Measurements from ENCODE around the gene MMP28.
A peak's percentile ranks its signal among the peaks of the same experiment; 100 is the strongest.

MMP28 gene

DNA sequence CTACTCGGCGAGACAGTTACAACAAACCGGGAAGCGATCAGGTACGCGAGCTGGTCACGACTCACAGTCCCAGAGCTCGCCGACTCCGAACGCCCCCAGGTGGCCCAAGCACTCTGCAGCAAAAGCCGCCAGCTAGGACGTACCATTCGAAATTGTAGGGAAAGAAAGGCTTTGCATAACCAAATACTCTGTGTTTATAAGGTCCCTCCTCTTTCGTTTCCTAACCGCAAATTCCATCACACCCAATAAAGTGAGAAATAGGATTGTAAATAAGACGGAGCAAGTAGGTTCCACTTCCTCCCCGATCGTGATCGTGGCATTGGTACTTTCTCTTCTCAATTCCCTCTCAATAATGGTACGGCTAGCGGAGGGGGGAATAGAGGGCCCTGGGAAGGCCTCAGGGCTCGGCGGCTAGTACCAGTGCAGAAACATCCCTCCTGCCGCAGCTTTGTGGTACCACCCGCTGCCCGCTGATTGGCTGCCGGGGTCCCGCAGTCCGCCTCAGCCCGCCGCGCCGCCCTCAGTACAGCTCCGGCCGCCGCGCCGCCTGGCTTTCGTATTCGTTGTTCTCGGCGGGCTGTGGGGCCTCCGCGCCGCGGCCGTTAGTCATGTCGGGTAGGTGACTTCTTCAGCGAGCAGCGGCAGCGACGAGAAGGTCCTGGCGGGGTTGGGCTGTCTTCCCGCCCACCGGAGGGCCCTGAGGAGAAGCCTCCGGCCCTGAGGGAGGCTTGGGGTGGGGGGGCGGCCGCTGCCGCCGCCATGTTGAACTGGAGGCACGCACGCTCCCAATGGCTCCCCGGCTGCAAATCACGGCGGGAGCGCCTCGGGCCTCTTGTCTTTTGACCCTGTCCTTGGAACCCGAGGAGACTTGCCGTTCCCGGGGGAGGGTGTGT is 13.8 kb upstream of the MMP28 start, which contains the start of gene TAF15:
Gene TAF15 (plus strand): TSS at position 523 of the 893 bp plus-strand sequence. CDS start 86 bp downstream, at position 609.
- TF ChIP-seq ZNF274 (IDR thresholded peaks at IDR 0.05; ENCODE audit: low read depth, low read length), result no peak

DNA sequence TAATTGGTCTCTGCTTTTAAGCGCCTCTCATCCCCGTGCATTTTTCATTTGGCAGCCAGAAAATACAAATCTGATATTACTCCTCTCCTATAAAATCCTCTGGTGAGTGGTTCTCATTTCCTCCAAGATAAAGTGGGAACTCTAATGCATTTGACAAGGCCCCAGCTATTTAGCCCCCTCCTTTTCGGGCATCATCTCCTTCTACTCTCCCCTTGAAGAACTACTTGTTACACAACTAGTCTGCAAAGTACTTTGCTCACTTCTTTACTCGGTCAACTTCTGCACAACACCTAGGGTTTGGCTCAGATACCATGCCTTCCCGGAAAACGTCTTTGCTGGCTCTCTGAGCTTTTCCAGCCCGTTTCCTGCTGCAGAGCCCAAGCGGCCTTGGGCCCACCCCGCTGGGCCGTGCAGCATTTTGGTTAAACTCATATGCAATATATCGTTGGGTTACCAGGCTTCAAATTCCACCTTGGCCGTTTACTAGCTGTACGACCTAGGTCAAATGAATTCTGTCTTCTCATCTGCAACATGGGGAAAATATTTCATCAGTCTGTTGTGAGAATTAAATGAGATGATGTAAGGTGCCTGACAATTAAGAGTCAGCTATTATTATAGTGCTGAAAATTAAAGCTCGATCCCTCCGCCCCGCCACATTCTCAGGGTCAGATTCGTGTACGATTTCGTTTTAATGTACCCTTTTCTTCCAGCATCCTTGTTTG is 13.0 kb upstream of the MMP28 start:
- TF ChIP-seq ZNF274 (IDR thresholded peaks at IDR 0.05; ENCODE audit: low read depth, low read length), result no peak
- peak overlapping the region; percentile 60 for H3K4me3 ChIP-seq (ENCODE audit: low read length)

More for the DNA sequence above, 13.8 kb upstream of the MMP28 start, which contains the start of gene TAF15:
- peak within 1 kb of the TSS; percentile 99 for H3K4me3 ChIP-seq (ENCODE audit: low read length)

DNA sequence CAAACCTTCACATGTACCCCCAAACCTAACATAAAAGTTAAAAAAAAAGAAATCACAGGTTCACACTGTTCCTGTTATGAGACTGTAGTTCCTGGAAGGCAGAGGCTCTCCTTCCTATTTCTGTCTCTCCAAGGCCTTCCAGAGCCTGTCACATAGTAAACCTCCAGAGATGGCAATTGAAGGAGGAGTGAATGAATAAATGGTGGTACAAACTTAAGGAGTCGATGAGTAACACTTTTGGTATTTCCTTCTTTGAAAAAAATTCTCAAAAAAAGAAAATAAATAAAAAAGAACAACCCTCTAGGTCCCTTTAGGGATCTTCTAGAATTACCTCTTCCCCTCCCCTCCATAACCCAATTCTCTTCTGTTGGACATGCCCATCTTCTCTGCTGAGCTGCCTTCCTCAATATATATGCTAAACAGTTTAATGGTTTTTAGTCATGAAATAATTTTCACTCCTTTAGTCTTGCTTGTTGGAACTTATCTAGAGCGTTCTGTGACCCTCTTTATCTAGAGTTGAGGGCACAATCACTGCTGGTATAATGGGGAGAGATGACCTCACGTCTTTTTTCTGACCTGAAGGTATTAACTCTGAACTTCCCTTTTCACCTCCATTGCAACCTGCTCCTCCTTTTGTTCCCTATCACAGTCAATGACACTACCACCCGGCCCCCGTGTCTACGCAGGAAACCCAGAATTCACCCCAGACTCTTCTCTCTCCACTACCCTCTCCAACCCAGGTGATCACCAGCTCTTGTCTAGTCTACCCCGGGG is 12.1 kb upstream of the MMP28 start:
- no peak overlapping the region for H3K4me3 ChIP-seq (ENCODE audit: low read length)
- no peak for TF ChIP-seq ZNF274 (IDR thresholded peaks at IDR 0.05; ENCODE audit: low read depth, low read length)

DNA sequence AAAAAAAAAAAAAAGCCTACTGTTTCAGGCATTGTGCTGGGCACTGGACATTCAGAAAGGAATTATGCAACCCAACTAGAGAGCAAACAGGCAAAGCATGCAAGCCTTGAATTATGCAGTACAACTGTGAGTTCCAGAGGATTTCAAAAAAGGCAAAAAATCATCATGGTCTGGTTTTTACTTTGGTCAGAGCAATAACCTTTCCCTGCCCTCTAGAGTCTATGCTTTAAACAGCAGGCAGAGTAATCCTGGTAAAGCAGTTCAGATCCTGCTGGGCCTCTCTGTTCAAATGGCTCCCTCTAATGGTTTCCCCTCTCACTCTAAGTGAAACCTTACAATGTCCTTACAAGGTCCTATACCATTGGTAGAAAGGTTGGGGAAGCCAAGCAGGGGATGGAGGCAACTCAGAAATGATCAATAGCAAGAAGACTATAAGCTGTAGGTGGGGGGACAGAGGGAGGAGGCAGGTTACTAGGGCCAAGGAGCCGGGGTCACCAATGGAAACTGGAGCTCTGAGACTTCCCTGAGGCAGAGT is 9.3 kb upstream of the MMP28 start:
- no peak for TF ChIP-seq ZNF274 (IDR thresholded peaks at IDR 0.05; ENCODE audit: low read depth, low read length)
- H3K4me3 ChIP-seq (ENCODE audit: low read length), result no peak overlapping the region

DNA sequence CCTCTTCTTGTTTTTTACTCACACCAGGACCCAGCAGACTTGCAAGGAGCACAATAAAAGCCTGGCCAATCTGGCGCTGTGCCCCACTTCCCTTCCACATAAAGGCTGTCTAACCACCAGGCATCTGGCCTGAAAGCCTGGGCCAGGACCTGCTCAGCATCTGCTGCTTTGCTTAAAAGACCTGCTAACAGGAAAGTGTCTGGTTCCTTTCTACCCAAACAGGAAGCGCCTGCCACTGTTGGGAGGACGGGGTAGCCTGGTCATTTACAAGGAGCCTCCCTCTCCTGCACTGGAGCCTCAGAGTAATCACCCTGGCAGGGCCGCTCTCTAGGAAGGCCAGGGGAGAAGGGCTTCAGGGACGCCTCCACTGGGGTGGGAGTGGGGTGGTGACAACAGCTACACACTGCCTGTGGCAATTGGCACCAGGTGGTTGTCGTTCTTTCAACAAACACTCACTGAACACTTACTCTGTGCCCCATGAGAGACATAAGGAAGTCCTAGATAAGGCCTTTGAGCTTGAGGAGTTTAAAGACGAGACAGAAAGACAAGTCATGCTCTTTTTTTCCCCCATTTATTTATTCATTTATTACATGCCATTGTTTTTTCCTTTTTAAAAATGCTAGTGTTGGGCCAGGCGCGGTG is 6.3 kb upstream of the MMP28 start:
- TF ChIP-seq ZNF274 (IDR thresholded peaks at IDR 0.05; ENCODE audit: low read depth, low read length), result no peak
- H3K4me3 ChIP-seq (ENCODE audit: low read length), result no peak overlapping the region

DNA sequence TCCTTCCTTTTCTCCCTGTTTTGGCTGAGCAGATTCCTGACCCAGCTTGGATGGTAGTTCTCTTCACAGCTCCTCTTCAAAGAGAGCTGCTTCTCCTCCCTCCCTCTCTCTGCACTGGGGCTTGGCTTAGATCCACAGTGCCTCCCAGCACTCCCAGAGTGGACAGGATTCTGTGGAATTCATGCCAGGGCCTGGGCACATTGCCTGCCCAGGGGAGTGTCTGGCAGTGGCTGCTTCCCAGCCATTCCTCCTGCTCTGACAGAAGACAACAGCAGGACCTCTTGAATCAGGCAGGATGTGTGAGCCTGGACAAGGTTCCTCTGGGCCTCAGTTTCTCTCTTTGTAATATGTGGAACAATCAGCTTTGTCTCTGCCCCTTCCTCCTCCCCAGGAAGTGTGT is 4.5 kb upstream of the MMP28 start:
- no peak for TF ChIP-seq ZNF274 (IDR thresholded peaks at IDR 0.05; ENCODE audit: low read depth, low read length)
- no peak overlapping the region for H3K4me3 ChIP-seq (ENCODE audit: low read length)

DNA sequence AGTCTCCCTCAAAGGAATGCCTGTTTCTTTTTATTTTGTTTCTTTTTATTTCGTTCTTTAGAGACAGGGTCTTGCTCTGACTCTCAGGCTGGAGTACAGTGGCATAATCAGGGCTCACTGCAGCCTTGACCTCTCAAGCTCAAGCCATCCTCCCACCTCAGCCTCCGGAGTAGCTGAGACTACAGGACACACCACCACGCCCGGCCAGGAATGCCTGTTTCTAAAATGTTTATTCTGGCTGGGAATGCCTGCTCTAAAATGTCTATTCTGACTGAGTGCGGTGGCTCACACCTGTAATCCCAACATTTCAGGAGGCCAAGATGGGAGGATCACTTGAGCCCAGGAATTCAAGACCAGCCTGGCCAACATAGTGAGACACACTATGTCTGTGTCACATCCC is 2.5 kb upstream of the MMP28 start:
- no peak overlapping the region for H3K4me3 ChIP-seq (ENCODE audit: low read length)
- no peak for TF ChIP-seq ZNF274 (IDR thresholded peaks at IDR 0.05; ENCODE audit: low read depth, low read length)

DNA sequence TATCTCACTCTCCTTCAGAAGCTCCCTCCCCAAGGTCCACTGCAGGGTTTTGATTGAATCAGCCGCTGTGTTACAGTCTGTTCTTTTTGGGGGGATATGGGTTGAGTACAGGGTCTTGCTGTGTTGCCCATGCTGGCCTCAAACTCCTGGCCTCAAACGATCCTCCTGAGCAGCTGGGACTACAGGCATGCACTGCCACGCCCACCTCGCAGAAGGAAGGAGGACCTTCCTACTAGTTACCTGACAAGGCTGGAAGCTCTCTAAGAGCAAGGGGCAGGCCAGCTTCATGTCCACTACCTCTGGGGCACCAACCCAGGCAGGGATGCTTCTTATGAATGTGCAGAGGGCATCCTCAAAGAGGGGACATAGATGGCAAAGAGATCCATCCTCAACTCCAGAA is 1.9 kb upstream of the MMP28 start:
- TF ChIP-seq ZNF274 (IDR thresholded peaks at IDR 0.05; ENCODE audit: low read depth, low read length), result no peak

DNA sequence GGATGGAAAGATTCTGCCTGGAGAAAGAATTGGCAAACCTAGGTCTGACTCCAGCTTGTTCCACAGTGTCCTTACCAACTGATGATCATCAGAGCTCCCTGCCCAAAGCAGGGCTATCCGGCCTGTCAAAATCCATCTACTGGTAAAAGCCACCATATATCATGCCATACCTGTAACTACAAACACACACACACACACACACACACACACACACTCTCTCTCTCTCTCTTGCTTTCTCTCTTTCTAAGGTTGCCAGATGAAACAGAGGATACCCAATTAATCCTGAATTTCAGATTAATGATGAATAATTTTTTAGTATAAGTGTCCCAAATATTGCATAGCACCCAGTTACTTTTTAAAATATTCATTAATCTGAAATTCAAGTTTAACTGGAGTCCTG is 1.5 kb upstream of the MMP28 start:
- no peak for TF ChIP-seq ZNF274 (IDR thresholded peaks at IDR 0.05; ENCODE audit: low read depth, low read length)

More for the DNA sequence above, 1.9 kb upstream of the MMP28 start:
- H3K4me3 ChIP-seq (ENCODE audit: low read length), result no peak overlapping the region

DNA sequence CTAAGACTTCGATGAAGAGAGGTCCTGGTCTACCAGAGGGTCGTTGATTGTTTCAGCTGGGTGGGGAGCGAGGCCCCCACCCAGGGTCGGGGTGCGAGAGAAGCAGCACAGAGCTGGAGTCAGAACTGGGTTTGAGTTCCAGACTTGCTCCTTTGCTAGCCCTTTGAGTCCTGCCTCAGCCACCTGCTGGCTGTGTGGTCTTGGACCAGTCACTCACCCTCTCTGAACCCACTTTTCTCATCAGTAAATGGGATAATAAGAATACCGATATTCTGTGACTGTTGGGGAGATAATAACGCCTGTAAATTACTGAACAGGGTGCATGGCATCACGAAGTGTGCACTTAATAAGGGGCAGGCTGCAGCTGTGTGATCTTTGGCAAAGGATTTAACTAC is 427 bp upstream of the MMP28 start:
- TF ChIP-seq ZNF274 (IDR thresholded peaks at IDR 0.05; ENCODE audit: low read depth, low read length), result no peak
- peak overlapping the region; percentile 1; the same call in 1 of the 2 replicates for H3K4me3 ChIP-seq (ENCODE audit: low read length)

More for the DNA sequence above, 1.5 kb upstream of the MMP28 start:
- no peak overlapping the region for H3K4me3 ChIP-seq (ENCODE audit: low read length)

DNA sequence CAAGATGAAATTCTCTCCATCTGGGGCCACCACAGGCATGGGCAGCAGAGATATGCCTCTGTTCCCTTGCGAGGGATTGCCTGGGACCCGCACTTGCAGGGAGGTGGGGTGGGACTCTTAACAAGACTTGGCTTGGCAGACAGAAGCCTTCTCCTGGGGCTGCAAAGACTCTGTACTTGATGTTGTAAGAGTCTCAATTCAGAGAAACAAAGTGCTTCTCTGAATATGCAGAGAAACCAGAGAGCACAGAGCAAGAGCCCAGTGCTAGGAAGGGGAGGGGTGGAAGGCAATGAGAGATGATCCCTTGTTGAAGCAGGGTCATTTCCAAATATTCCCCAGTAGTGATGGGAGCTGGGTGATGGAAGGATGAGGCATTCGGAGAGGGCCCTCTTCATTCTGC is 2.2 kb downstream of the MMP28 start:
- no peak overlapping the region for H3K4me3 ChIP-seq (ENCODE audit: low read length)
- no peak for TF ChIP-seq ZNF274 (IDR thresholded peaks at IDR 0.05; ENCODE audit: low read depth, low read length)

DNA sequence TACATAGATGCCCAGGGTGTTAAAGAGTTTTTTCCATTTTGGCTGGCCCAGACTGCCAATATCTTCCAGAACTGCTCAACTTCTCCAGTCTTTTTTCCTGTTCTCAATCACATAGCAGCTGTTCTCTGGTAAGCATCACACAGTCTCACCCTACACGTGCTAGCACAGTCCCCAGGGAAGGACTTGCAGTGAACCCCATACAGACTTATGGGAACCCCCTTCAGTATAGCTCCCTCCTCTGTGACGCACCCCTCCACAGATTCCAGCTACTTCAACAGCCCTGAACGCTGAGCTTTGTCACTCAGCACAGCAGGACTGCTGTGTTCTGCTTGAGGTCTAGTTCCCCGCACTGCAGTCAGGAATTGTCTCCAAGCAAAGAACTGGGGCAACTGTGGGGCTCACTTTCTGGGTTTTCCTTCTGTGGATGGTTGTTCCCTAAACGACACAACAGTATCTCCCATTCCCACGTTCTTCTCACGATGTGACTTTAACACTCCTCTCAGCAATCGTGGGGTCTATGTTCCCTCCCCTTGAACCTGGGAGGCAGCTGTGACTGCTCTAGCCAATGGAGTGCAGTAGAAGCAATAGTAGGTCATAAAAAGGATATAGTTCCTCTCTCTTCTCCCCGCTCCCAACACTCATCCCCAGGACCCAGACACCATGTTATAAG is 3.6 kb downstream of the MMP28 start:
- H3K4me3 ChIP-seq (ENCODE audit: low read length), result no peak overlapping the region
- no peak for TF ChIP-seq ZNF274 (IDR thresholded peaks at IDR 0.05; ENCODE audit: low read depth, low read length)

DNA sequence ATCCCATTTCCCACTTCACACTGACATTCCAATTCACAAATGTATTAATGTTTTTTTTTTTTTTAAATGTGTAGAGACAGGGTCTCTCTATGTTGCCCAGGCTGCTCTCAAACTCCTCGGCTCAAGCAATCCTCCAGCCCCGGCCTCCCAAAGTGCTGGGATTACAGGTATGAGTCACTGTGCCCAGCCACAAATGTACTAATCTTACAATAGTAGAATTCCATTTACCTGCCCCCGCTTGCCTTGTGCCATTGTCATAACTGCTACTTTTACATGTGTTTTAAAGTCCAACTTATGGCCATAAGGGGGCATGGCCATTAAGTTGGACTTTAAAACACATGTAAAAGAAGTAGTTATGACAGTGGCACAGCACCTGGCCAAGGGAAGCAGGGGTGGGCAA is 4.6 kb downstream of the MMP28 start:
- TF ChIP-seq ZNF274 (IDR thresholded peaks at IDR 0.05; ENCODE audit: low read depth, low read length), result no peak
- no peak overlapping the region for H3K4me3 ChIP-seq (ENCODE audit: low read length)

All from GM08714 (cell line).